GM12878 (cell line): ENCODE data around the gene CACNA1S.

Experiments used
- CTCF ChIP-seq, 3 experiments: IDR thresholded peaks in 2 of 3; conservative IDR thresholded peaks in 1 of 3; 2 replicates each; pipeline ENCODE4 v1.5.1; 2011; ENCODE audit warnings: low read depth in 3 of 3, low read length in 3 of 3, mild to moderate bottlenecking in 3 of 3, control low read depth in 2 of 3, moderate library complexity in 2 of 3, inconsistent platforms in 1 of 3, mixed read lengths in 1 of 3; ENCODE audit not compliant: control insufficient read depth in 2 of 3, insufficient read depth in 1 of 3; ENCODE audit errors: extremely low read depth in 1 of 3
- EP300 ChIP-seq, 2 experiments: fragments of 150-350 bp in 1 of 2; IDR thresholded peaks; 2 replicates each; pipeline ENCODE4 v1.6.1; 2011 to 2012; ENCODE audit warnings: low read depth in 2 of 2, low read length in 2 of 2, borderline replicate concordance in 1 of 2, improper control_type of control experiment in 1 of 2, inconsistent platforms in 1 of 2; ENCODE audit not compliant: control insufficient read depth in 1 of 2
- NFYB ChIP-seq: IDR thresholded peaks from 2 replicates; pipeline ENCODE4 v1.6.1; 2011; ENCODE audit warnings: low read depth, mild to moderate bottlenecking, low read length, improper control_type of control experiment, moderate library complexity; ENCODE audit not compliant: insufficient read depth
- POLR2AphosphoS5 ChIP-seq: IDR thresholded peaks from 2 replicates; pipeline ENCODE4 v1.6.1; 2011; ENCODE audit warnings: mild to moderate bottlenecking, low read length, inconsistent platforms
- PRDM15 ChIP-seq: fragments of 450-650 bp; formaldehyde crosslinking; IDR thresholded peaks from 2 replicates; pipeline ENCODE4 v1.4.0; 2020; ENCODE audit warnings: mild to moderate bottlenecking, moderate library complexity
- TCF7 ChIP-seq: IDR thresholded peaks from 2 replicates; pipeline ENCODE4 v1.6.1; 2014; ENCODE audit warnings: antibody characterized with exemption, borderline replicate concordance
- ZNF384 ChIP-seq: IDR thresholded peaks from 2 replicates; pipeline ENCODE4 v1.6.1; 2012; ENCODE audit warnings: low read depth, mild to moderate bottlenecking, low read length, improper control_type of control experiment, borderline replicate concordance

GRCh38 chr1:201001962-201002361 is 110.3 kb downstream of the CACNA1S start:
- no peak for TF ChIP-seq CTCF (IDR thresholded peaks at IDR 0.05 in 2 of 3, conservative IDR thresholded peaks at IDR 0.05 in 1 of 3; ENCODE audit: control insufficient read depth in 2 of 3, extremely low read depth in 1 of 3, insufficient read depth in 1 of 3, low read depth in 3 of 3, low read length in 3 of 3)
- no peak for TF ChIP-seq ZNF384
- TF ChIP-seq POLR2AphosphoS5: no peak
- TF ChIP-seq TCF7: no peak
- no peak for TF ChIP-seq NFYB
- TF ChIP-seq PRDM15 (CRISPR knock-in tag): no peak
- TF ChIP-seq EP300 (IDR thresholded peaks at IDR 0.05; ENCODE audit: borderline replicate concordance in 1 of 2, control insufficient read depth in 1 of 2, low read depth in 2 of 2, low read length in 2 of 2): no peak
